ENCODE results near the gene GRM1.

DNA sequence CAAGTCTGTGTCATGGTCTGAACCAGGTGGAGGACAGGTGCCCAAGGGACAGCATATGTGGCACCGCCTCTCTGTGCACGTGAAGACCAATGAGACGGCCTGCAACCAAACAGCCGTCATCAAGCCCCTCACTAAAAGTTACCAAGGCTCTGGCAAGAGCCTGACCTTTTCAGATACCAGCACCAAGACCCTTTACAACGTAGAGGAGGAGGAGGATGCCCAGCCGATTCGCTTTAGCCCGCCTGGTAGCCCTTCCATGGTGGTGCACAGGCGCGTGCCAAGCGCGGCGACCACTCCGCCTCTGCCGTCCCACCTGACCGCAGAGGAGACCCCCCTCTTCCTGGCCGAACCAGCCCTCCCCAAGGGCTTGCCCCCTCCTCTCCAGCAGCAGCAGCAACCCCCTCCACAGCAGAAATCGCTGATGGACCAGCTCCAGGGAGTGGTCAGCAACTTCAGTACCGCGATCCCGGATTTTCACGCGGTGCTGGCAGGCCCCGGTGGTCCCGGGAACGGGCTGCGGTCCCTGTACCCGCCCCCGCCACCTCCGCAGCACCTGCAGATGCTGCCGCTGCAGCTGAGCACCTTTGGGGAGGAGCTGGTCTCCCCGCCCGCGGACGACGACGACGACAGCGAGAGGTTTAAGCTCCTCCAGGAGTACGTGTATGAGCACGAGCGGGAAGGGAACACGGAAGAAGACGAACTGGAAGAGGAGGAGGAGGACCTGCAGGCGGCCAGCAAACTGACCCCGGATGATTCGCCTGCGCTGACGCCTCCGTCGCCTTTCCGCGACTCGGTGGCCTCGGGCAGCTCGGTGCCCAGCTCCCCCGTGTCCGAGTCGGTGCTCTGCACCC, 405.2 kb downstream of the GRM1 start:
- TF ChIP-seq, protein P1, sequence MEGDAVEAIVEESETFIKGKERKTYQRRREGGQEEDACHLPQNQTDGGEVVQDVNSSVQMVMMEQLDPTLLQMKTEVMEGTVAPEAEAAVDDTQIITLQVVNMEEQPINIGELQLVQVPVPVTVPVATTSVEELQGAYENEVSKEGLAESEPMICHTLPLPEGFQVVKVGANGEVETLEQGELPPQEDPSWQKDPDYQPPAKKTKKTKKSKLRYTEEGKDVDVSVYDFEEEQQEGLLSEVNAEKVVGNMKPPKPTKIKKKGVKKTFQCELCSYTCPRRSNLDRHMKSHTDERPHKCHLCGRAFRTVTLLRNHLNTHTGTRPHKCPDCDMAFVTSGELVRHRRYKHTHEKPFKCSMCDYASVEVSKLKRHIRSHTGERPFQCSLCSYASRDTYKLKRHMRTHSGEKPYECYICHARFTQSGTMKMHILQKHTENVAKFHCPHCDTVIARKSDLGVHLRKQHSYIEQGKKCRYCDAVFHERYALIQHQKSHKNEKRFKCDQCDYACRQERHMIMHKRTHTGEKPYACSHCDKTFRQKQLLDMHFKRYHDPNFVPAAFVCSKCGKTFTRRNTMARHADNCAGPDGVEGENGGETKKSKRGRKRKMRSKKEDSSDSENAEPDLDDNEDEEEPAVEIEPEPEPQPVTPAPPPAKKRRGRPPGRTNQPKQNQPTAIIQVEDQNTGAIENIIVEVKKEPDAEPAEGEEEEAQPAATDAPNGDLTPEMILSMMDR (IDR thresholded peaks at IDR 0.05): no peak
- no peak for TF ChIP-seq POLR2A (IDR thresholded peaks at IDR 0.05)

Measured in adrenal gland (tissue), 5 donors.